IPS-15b (cell line): ENCODE data around the gene MRPL20.
"Not testable (repeated sequence)": the region's sequence is repeated elsewhere in the genome, so short reads cannot be mapped to it uniquely, and the experiment has no call there.

ENCODE experiments used
- H3K27me3 ChIP-seq: one replicate; pipeline ENCODE4 v1.6.1; 2013; ENCODE audit warnings: low read length; ENCODE audit not compliant: control insufficient read depth, insufficient read depth
- H3K36me3 ChIP-seq: one replicate; pipeline ENCODE4 v1.6.1; 2013; ENCODE audit warnings: low read length; ENCODE audit not compliant: control insufficient read depth, insufficient read depth
- H3K4me1 ChIP-seq: one replicate; pipeline ENCODE4 v1.6.1; 2013; ENCODE audit warnings: mild to moderate bottlenecking, low read length; ENCODE audit not compliant: control insufficient read depth, insufficient read depth
- H3K4me3 ChIP-seq: one replicate; pipeline ENCODE4 v1.5.1; 2013; ENCODE audit warnings: low read depth, low read length
- H3K9ac ChIP-seq: one replicate; pipeline ENCODE4 v1.6.1; 2013; ENCODE audit warnings: low read depth, mild to moderate bottlenecking, low read length
- H3K9me3 ChIP-seq: one replicate; pipeline ENCODE4 v1.6.1; 2013; ENCODE audit warnings: mild to moderate bottlenecking, low read length; ENCODE audit not compliant: control insufficient read depth, insufficient read depth

Gene MRPL20

GRCh38 chr1:1428967-1429366, 21.9 kb upstream of the MRPL20 start:
- not testable (repeated sequence) for H3K4me1 ChIP-seq, H3K36me3 ChIP-seq, H3K9ac ChIP-seq, H3K27me3 ChIP-seq, H3K9me3 ChIP-seq, H3K4me3 ChIP-seq

DNA sequence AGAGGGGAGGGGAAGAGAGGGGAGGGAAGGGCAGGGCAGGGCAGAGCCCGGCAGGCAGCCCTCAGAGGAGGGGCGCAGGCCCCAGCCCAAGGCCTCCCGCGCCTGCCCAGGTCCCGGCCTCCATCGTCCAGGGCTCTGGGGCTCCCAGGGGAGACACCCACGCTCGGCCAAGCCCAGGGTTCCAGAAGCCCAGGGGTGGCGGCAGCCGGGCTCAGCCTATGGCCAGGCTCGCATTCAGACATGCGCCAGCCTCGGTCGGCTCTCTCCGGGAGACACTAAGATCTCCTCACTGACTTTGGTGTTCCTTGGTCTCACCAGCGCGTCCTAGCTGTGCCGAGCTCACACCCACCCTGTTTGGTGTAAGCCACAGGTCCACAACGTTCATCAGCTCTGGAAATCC, 21.1 kb upstream of the MRPL20 start:
- Histone ChIP-seq H3K36me3 (no peaks in the 10 kb centered on the region), H3K9me3 (no peaks in the 10 kb centered on the region), H3K9ac (no peak overlapping the region), H3K4me3 (no peak overlapping the region), H3K27me3 (no peaks in the 10 kb centered on the region), H3K4me1 (no peaks in the 10 kb centered on the region)

GRCh38 chr1:1427820-1428148, 20.7 kb upstream of the MRPL20 start:
- H3K4me1 ChIP-seq: no peaks in the 10 kb centered on the region
- H3K36me3 ChIP-seq: no peaks in the 10 kb centered on the region
- H3K4me3 ChIP-seq: no peak overlapping the region
- H3K27me3 ChIP-seq: no peaks in the 10 kb centered on the region
- H3K9ac ChIP-seq: no peak overlapping the region
- H3K9me3 ChIP-seq: no peaks in the 10 kb centered on the region

DNA sequence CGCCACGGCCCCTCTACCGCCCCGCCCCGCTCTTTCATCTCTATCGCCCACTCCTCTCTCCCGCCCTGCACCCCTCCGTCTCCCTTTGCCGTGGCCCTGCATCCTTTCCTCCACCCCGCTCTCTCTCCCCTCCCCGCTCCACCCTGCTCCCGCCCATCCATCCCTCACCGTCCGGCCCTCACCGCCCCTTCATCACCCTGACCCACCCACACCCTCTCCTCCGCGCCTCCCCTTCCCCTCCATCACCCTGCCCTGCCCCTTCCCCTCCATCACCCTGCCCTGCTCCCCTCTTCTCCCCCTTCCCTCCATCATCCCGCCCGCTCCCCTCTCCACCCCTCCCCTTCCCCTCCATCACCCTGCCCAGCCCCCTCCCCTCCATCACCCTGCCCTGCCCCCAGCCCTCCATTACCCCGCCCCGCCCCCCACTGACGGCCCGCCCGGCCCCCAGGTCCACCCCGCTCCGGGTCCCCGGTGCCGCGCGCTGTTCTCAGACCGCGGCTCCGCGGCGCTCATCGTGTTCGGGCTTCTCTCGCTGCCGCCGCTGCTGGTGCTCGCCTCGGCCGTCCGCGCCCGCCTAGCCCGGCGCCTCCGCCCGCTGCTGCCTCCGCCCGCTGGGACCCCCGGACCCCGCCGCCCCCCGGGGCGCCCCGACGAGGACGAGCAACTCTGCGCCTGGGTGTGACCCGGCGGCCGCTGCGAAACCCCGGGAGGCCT, 20.2 kb upstream of the MRPL20 start:
- Histone ChIP-seq H3K4me3 (no peak overlapping the region), H3K9ac (no peak overlapping the region), H3K4me1 (no peaks in the 10 kb centered on the region)

GRCh38 chr1:1426496-1427105, 19.5 kb upstream of the MRPL20 start:
- Histone ChIP-seq H3K4me1 (no peaks in the 10 kb centered on the region), H3K4me3 (no peak overlapping the region), H3K9ac (no peak overlapping the region)

More for the DNA sequence above, 20.2 kb upstream of the MRPL20 start:
- no peaks in the 10 kb centered on the region for H3K9me3 ChIP-seq
- no peaks in the 10 kb centered on the region for H3K27me3 ChIP-seq
- no peaks in the 10 kb centered on the region for H3K36me3 ChIP-seq

GRCh38 chr1:1425753-1426495, 18.8 kb upstream of the MRPL20 start:
- Histone ChIP-seq H3K9ac (no peak overlapping the region), H3K4me1 (peaks cover 2% of the 10 kb centered on the region), H3K9me3 (no peaks in the 10 kb centered on the region), H3K36me3 (no peaks in the 10 kb centered on the region), H3K4me3 (no peak overlapping the region), H3K27me3 (no peaks in the 10 kb centered on the region)

More at GRCh38 chr1:1426496-1427105, 19.5 kb upstream of the MRPL20 start:
- H3K27me3 ChIP-seq: no peaks in the 10 kb centered on the region
- H3K36me3 ChIP-seq: no peaks in the 10 kb centered on the region
- H3K9me3 ChIP-seq: no peaks in the 10 kb centered on the region

DNA sequence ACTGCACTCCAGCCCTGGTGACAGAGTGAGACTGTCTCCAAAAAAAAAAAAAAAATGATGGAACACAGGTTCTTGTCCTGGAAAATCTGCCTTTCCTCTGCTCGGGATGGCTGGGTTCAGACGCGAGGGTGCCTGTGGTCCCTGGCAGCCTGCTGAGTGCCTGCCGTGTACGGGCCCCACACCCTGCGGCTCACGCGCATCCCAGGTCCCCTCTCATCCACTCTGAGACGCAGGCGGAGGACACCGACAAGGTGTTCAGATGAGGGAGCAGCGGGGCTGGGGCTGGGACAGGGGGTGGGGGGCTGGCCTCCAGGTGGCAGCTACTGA, 18.3 kb upstream of the MRPL20 start:
- Histone ChIP-seq H3K27me3 (no peaks in the 10 kb centered on the region), H3K4me1 (peaks cover 2% of the 10 kb centered on the region), H3K4me3 (no peak overlapping the region), H3K9me3 (no peaks in the 10 kb centered on the region), H3K9ac (no peak overlapping the region), H3K36me3 (no peaks in the 10 kb centered on the region)

GRCh38 chr1:1424707-1425106, 17.6 kb upstream of the MRPL20 start:
- Histone ChIP-seq H3K4me3 (no peak overlapping the region), H3K27me3 (no peaks in the 10 kb centered on the region), H3K4me1 (peaks cover 2% of the 10 kb centered on the region), H3K9ac (no peak overlapping the region), H3K36me3 (no peaks in the 10 kb centered on the region), H3K9me3 (no peaks in the 10 kb centered on the region)

DNA sequence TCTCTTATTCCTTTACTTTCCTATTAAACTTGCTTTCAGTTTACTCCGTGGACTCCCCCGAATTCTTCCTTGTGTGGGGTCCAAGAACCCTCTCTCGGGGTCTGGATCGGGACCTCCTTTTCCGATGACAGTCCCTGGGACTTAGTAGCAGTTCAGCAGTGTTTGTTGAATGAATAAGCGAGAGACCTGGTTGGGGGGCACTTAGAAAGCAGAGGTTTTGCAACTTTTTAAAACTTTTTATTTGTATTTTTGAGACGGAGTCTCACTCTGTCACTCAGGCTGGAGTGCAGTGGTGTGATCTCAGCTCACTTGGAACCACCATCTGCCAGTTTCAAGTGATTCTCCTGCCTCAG, 16.1 kb upstream of the MRPL20 start:
- no peaks in the 10 kb centered on the region for H3K9me3 ChIP-seq
- no peak overlapping the region for H3K4me3 ChIP-seq
- H3K36me3 ChIP-seq: no peaks in the 10 kb centered on the region
- H3K4me1 ChIP-seq: peaks cover 2% of the 10 kb centered on the region
- H3K27me3 ChIP-seq: no peaks in the 10 kb centered on the region
- H3K9ac ChIP-seq: no peak overlapping the region

DNA sequence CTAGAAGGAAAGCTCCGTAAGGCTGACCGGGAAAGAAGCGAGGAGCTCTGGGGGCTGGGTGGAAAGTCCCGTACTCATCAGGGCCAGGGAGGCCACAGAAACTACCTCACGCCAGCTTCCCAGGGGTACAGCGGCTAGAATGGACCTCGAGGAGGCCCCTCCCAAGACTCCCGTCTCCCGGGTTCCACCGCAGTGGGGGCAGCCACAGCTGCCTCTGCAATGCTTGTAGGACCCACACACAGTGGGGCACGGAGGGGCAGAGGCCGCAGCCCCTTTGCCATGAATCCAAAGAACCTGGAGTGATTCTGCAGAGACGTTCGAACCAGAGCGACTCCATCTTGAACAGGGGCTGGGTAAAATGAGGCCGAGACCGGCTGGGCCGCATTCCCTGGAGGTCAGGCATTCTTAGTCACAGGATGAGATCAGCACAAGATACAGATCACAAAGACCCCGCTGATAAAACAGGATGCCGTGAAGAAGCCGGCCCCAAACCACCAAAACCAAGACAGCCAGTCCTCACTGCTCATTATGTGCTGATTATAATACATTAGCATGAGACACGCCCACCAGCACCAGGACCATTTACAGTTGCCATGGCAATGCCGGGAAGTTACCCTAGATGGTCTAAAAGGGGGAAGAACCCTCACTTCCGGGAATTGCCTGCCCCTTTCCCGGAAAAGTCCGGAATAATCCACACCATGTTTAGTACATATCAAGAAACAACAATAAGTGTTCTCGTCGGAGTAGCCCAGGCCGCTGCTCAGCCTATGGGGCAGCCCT, 15.6 kb upstream of the MRPL20 start:
- peaks cover 2% of the 10 kb centered on the region for H3K4me1 ChIP-seq
- no peaks in the 10 kb centered on the region for H3K9me3 ChIP-seq
- H3K27me3 ChIP-seq: no peaks in the 10 kb centered on the region
- no peaks in the 10 kb centered on the region for H3K36me3 ChIP-seq
- no peak overlapping the region for H3K9ac ChIP-seq
- H3K4me3 ChIP-seq: no peak overlapping the region

DNA sequence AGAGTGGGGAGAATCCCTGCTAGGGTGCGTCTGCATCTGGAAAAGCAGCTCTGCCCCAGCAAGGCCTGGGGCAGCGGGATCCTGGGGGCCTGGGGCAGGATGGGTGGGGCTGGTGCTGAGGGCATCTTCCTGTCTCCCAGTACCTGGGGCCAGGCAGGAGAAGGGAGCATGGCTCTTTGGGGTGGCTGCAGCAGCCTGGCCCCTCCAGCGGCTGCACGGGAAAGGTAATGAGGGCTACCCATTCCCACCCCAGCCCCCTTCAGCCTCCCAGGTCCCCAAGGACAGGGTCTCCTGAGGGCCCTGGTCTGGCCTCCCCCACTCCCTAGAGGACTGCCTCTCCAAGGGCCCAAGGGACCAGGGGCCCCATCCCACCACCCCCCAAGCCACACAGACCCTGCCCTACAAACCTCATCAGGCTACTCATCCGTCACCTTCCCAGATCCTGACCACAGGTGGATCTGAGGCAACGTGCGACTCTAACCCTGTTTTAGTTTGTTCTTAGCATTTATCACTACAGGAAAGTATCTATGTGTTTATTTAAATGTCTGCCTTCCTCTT, 14.9 kb upstream of the MRPL20 start:
- Histone ChIP-seq H3K4me3 (no peak overlapping the region), H3K9me3 (no peaks in the 10 kb centered on the region), H3K36me3 (no peaks in the 10 kb centered on the region), H3K4me1 (peaks cover 4% of the 10 kb centered on the region), H3K27me3 (no peaks in the 10 kb centered on the region), H3K9ac (no peak overlapping the region)
